HepG2 (cell line): ENCODE data around the gene ACTRT2. TPM values are rescaled to one million over a fixed set of nuclear protein-coding genes. Genes with fewer than 3 reads are reported as not detected.
A peak's percentile ranks its signal among the peaks of the same experiment; 100 is the strongest.

Experiments
- ATAC-seq: fragments of 200-7000 bp; cut with Tn5 transposase; 3 replicates; pipeline ENCODE4 v1.9.1; 2020; ENCODE audit warnings: mild to moderate bottlenecking, moderate library complexity
- BruUV-seq: library from RNA; stranded (reverse); fragments of 400-500 nt; replicated peaks from 2 replicates; lab custom pipeline; 2021; lab: Mats Ljungman, UMichigan
- CTCF ChIA-PET: fragments of 300-600 bp; formaldehyde crosslinking; extraction: SDS; loops from one replicate; lab custom pipeline; 2021; ENCODE audit warnings: low total read pairs, inconsistent platforms, low intra/inter-chr PET ratio; lab: Yijun Ruan, JAX
- POLR2A ChIA-PET: fragments of 350-600 bp; sonication (Branson Sonifier 250); formaldehyde crosslinking; loops from one replicate; lab custom pipeline; 2020; ENCODE audit warnings: antibody characterized with exemption, inconsistent platforms; lab: Yijun Ruan, JAX
- DNase-seq: peaks from one replicate; pipeline ENCODE4 v3.0.0-alpha.2; 2015; ENCODE audit warnings: low spot score
- FAIRE-seq: peaks from 3 replicates; lab custom pipeline; 2011; peaks lifted over from hg19 to GRCh38; lab: Jason Lieb, UNC
- H2AFZ ChIP-seq: one replicate; pipeline ENCODE4 v1.6.1; 2011; ENCODE audit warnings: low read length, inconsistent platforms
- H3K27ac ChIP-seq: fragments of 300-600 bp; 3 replicates; pipeline ENCODE4 v1.8.0; 2011; ENCODE audit warnings: mixed run types, mild to moderate bottlenecking, mixed read lengths, low read length, inconsistent platforms; ENCODE audit not compliant: insufficient read depth; ENCODE audit errors: extremely low read length
- H3K27me3 ChIP-seq, 2 experiments: fragments of 200-600 bp in 1 of 2; 2 replicates in 1 of 2; 3 replicates in 1 of 2; pipeline versions ENCODE4 v1.6.0 to v1.8.0; 2011; ENCODE audit warnings: low read length in 2 of 2, mild to moderate bottlenecking in 2 of 2, moderate library complexity in 2 of 2, inconsistent platforms in 1 of 2; ENCODE audit not compliant: insufficient read depth in 2 of 2, control insufficient read depth in 1 of 2
- H3K36me3 ChIP-seq, 2 experiments: fragments of 200-600 bp in 1 of 2; replicated peaks in 1 of 2; 2 replicates in 1 of 2; 3 replicates in 1 of 2; pipeline versions ENCODE4 v1.5.1 to v1.8.0; 2011; ENCODE audit warnings: low read length in 2 of 2, inconsistent platforms in 1 of 2; ENCODE audit not compliant: insufficient read depth in 2 of 2, control insufficient read depth in 1 of 2
- H3K4me1 ChIP-seq: 2 replicates; pipeline ENCODE4 v1.5.1; 2012; ENCODE audit warnings: low read length, inconsistent platforms; ENCODE audit not compliant: insufficient read depth
- H3K4me2 ChIP-seq: 2 replicates; pipeline ENCODE4 v1.6.0; 2011; ENCODE audit warnings: low read depth, low read length, inconsistent platforms
- H3K4me3 ChIP-seq, 3 experiments: fragments of 200-600 bp in 1 of 3; sonication (generic), shearing (Covaris generic) in 1 of 3; replicated peaks in 1 of 3; 2 replicates each; pipeline ENCODE4 v1.5.1; 2011 to 2016; ENCODE audit warnings: low read length in 3 of 3, inconsistent platforms in 2 of 3, low read depth in 2 of 3, mild to moderate bottlenecking in 2 of 3, control low read depth in 1 of 3, mixed read lengths in 1 of 3; ENCODE audit not compliant: insufficient read depth in 1 of 3
- H3K79me2 ChIP-seq: one replicate; pipeline ENCODE4 v1.6.1; 2011; ENCODE audit warnings: low read length, inconsistent platforms; ENCODE audit not compliant: insufficient read depth
- H3K9ac ChIP-seq: 2 replicates; pipeline ENCODE4 v1.6.0; 2011; ENCODE audit warnings: mild to moderate bottlenecking, low read depth, low read length, inconsistent platforms; ENCODE audit not compliant: insufficient read depth
- H3K9me3 ChIP-seq: 2 replicates; pipeline ENCODE4 v1.5.1; 2012; ENCODE audit warnings: mild to moderate bottlenecking, low read length
- H4K20me1 ChIP-seq: 2 replicates; pipeline ENCODE4 v1.6.0; 2011; ENCODE audit warnings: inconsistent platforms, mild to moderate bottlenecking, low read length, moderate library complexity; ENCODE audit not compliant: insufficient read depth
- CHCHD3 ChIP-seq: sonication (generic); formaldehyde crosslinking; IDR thresholded peaks from 2 replicates; pipeline ENCODE4 v1.8.0; 2022; ENCODE audit warnings: mild to moderate bottlenecking, missing genetic modification reagents, moderate library complexity
- SMC3 ChIP-seq: IDR thresholded peaks from 2 replicates; pipeline ENCODE4 v1.6.1; 2011; ENCODE audit warnings: low read length, improper control_type of control experiment
- U2AF1 ChIP-seq: fragments of 200-400 bp; formaldehyde crosslinking; optimal IDR thresholded peaks from 2 replicates; pipeline ENCODE3; 2017; ENCODE audit warnings: mild to moderate bottlenecking, low read depth, low read length
- YY1 ChIP-seq: IDR thresholded peaks from 2 replicates; pipeline ENCODE4 v1.6.1; 2011; ENCODE audit warnings: low read length, low read depth, moderate library complexity, mild to moderate bottlenecking; ENCODE audit not compliant: insufficient read depth, insufficient replicate concordance
- ZBTB7A ChIP-seq: sonication (generic); formaldehyde crosslinking; IDR thresholded peaks from 2 replicates; pipeline ENCODE4 v1.8.0; 2022; ENCODE audit warnings: mild to moderate bottlenecking, missing genetic modification reagents
- ZMAT3 ChIP-seq: sonication (generic); formaldehyde crosslinking; conservative IDR thresholded peaks from 2 replicates; pipeline ENCODE4 v1.7.0; 2021; ENCODE audit warnings: missing genetic modification reagents
- ZNF768 ChIP-seq: sonication (generic); formaldehyde crosslinking; IDR thresholded peaks from 2 replicates; pipeline ENCODE4 v1.4.0; 2020; ENCODE audit warnings: missing genetic modification reagents
- WGBS: methylation state at CpG from one replicate; pipeline ENCODE4 v1.1.6; 2017; ENCODE audit warnings: low lambda C conversion rate; 5-methylcytosine and 5-hydroxymethylcytosine counted together
- in situ Hi-C: cut with HindIII; loops from 2 replicates; pipeline ENCODE4 v1.10.0; 2017; ENCODE audit warnings: low pct_unique_long_range_greater_than_20kb; ENCODE audit not compliant: extremely low pct_ligation_motif_present
- intact Hi-C: fragments of 100-400 bp; cut with micrococcal nuclease; formaldehyde crosslinking; loops from one replicate; pipeline ENCODE4 v1.10.0; 2022; ENCODE audit not compliant: unreplicated experiment
- polyA plus RNA-seq, 8 experiments: library from polyadenylated mRNA; depleted of rRNA in 3 of 8; stranded (reverse) in 7 of 8; unstranded in 1 of 8; fragments of >200 nt; fragmentation: Illumina TruSeq in 4 of 8; extraction: Trizol in 4 of 8; gene quantifications; 2 replicates each; pipeline versions ENCODE4 v1.2.1 to v1.2.3, GENCODE V29; 2011 to 2016; ENCODE audit warnings: low read depth in 4 of 8, missing spikeins in 1 of 8, mixed read lengths in 1 of 8; ENCODE audit not compliant: insufficient read depth in 1 of 8
- total RNA-seq, 5 experiments: library from RNA; depleted of rRNA; stranded (reverse); fragments of >200 nt; fragmentation: Illumina TruSeq; extraction: Trizol; gene quantifications; 2 replicates each; pipeline ENCODE4 v1.2.3, GENCODE V29; 2016; ENCODE audit warnings: low read depth in 1 of 5
- TF ChIP-seq, protein P1 (sequence below), 2 experiments: sonication (generic) in 1 of 2; formaldehyde crosslinking in 1 of 2; IDR thresholded peaks; 2 replicates each; pipeline versions ENCODE4 v1.4.0 to v1.6.1; 2018 to 2020; ENCODE audit warnings: missing genetic modification reagents in 2 of 2, borderline replicate concordance in 1 of 2, low read depth in 1 of 2, mild to moderate bottlenecking in 1 of 2, missing biosample characterization in 1 of 2
- TF ChIP-seq, protein P2 (sequence below): sonication (generic); formaldehyde crosslinking; IDR thresholded peaks from 2 replicates; pipeline ENCODE4 v1.4.0; 2020; ENCODE audit warnings: missing genetic modification reagents
- TF ChIP-seq, protein P3 (sequence below): sonication (generic); formaldehyde crosslinking; IDR thresholded peaks from 2 replicates; pipeline ENCODE4 v1.5.1; 2020; ENCODE audit warnings: mild to moderate bottlenecking, missing genetic modification reagents, moderate library complexity

The ACTRT2 gene
- total and polyA plus RNA-seq, 2 of the 13 experiments (the other 11 are each of a cell fraction or from before 2014, with no cell fraction given) = not detected

DNA sequence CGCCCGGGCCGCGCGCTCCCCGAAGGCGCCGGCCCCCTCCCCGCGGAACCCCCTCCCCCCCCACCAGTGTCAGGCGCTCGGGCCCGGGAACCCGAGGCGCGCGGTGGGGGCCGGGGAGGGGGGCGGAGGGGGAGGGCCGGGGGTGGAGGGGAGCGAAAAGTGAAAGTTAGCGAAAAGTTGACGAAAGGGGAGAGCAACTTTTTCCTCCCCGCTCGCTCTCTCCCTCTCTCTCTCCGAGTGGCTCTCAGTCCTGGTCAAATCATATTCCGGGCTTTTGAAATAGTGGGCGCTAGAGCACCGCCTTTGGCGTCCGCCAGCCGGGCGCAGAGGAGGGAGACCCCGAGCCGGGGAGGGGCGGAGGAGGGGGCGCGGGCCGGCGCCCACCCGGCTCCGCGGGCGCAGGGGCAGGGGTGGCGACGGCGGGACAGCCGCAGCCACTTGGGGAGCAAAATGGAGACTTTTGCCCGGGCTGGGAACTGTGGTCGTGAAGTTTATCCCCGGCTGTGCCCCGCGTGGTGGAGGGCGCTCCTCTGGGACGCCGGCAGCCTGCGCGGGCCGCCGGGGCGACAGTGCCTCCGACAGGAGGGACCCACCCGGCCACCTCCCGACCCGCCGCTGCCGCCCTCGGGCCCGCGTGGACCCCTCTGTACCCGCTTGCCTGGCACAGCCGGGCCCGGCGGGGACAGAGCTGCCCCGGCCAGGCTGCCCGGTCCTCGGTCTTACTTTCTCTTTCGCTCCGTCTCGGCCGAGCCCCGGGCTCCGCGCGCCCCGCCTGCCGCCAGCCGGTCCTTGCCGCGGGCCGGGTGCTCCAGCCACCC, 48.4 kb downstream of the ACTRT2 start:
- peak overlapping the region; percentile 74 for H3K4me2 ChIP-seq
- peaks cover 35% of the 10 kb centered on the region for H3K4me1 ChIP-seq
- H3K9me3 ChIP-seq = no peaks in the 10 kb centered on the region
- DNase-seq = peak; percentile 64
- WGBS = no CpG with 5 or more reads among the region's 91 CpGs
- peaks cover 2 to 23% of the 10 kb centered on the region in 2 experiments for H3K27me3 ChIP-seq
- peak overlapping the region; percentile 56 for H3K27ac ChIP-seq
- H3K36me3 ChIP-seq = no peaks in the 10 kb centered on the region
- intact Hi-C loops (loop anchor here (5.0 kb wide), 1 partner anchor 343 kb away; no protein-coding TSS in a partner anchor), in situ Hi-C loops (loop anchor here (5.0 to 25.0 kb wide), 2 partner anchors 218 to 353 kb away; no protein-coding TSS in a partner anchor)
- BruUV-seq = no TSS peak
- peak; percentile 47 for ATAC-seq
- H3K9ac ChIP-seq = peak overlapping the region; percentile 67
- no peaks in the 10 kb centered on the region for H4K20me1 ChIP-seq
- H3K79me2 ChIP-seq = peaks cover 2% of the 10 kb centered on the region
- POLR2A ChIA-PET = interaction anchor here (1.6 kb wide), 1 partner anchor 251 kb away, joined by 7 read pairs; no protein-coding TSS in a partner anchor
- no peak overlapping the region for H2AFZ ChIP-seq
- no peak for FAIRE-seq
- H3K4me3 ChIP-seq = peak overlapping the region; percentile 60 to 77 (median 74)
- CTCF ChIA-PET = no interaction called here
- no peak for TF ChIP-seq U2AF1
- TF ChIP-seq, protein P1, sequence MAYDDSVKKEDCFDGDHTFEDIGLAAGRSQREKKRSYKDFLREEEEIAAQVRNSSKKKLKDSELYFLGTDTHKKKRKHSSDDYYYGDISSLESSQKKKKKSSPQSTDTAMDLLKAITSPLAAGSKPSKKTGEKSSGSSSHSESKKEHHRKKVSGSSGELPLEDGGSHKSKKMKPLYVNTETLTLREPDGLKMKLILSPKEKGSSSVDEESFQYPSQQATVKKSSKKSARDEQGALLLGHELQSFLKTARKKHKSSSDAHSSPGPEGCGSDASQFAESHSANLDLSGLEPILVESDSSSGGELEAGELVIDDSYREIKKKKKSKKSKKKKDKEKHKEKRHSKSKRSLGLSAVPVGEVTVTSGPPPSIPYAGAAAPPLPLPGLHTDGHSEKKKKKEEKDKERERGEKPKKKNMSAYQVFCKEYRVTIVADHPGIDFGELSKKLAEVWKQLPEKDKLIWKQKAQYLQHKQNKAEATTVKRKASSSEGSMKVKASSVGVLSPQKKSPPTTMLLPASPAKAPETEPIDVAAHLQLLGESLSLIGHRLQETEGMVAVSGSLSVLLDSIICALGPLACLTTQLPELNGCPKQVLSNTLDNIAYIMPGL (CRISPR knock-in tag; IDR thresholded peaks at IDR 0.05; ENCODE audit: borderline replicate concordance in 1 of 2, low read depth in 1 of 2) = peak in 1 of 2 experiments; percentile 65; a peak in 2 of 4 replicates
- peak; percentile 66 for TF ChIP-seq ZBTB7A
- TF ChIP-seq YY1 = peak; percentile 23
- no peak for TF ChIP-seq CHCHD3 (CRISPR knock-in tag)
- TF ChIP-seq, protein P2, sequence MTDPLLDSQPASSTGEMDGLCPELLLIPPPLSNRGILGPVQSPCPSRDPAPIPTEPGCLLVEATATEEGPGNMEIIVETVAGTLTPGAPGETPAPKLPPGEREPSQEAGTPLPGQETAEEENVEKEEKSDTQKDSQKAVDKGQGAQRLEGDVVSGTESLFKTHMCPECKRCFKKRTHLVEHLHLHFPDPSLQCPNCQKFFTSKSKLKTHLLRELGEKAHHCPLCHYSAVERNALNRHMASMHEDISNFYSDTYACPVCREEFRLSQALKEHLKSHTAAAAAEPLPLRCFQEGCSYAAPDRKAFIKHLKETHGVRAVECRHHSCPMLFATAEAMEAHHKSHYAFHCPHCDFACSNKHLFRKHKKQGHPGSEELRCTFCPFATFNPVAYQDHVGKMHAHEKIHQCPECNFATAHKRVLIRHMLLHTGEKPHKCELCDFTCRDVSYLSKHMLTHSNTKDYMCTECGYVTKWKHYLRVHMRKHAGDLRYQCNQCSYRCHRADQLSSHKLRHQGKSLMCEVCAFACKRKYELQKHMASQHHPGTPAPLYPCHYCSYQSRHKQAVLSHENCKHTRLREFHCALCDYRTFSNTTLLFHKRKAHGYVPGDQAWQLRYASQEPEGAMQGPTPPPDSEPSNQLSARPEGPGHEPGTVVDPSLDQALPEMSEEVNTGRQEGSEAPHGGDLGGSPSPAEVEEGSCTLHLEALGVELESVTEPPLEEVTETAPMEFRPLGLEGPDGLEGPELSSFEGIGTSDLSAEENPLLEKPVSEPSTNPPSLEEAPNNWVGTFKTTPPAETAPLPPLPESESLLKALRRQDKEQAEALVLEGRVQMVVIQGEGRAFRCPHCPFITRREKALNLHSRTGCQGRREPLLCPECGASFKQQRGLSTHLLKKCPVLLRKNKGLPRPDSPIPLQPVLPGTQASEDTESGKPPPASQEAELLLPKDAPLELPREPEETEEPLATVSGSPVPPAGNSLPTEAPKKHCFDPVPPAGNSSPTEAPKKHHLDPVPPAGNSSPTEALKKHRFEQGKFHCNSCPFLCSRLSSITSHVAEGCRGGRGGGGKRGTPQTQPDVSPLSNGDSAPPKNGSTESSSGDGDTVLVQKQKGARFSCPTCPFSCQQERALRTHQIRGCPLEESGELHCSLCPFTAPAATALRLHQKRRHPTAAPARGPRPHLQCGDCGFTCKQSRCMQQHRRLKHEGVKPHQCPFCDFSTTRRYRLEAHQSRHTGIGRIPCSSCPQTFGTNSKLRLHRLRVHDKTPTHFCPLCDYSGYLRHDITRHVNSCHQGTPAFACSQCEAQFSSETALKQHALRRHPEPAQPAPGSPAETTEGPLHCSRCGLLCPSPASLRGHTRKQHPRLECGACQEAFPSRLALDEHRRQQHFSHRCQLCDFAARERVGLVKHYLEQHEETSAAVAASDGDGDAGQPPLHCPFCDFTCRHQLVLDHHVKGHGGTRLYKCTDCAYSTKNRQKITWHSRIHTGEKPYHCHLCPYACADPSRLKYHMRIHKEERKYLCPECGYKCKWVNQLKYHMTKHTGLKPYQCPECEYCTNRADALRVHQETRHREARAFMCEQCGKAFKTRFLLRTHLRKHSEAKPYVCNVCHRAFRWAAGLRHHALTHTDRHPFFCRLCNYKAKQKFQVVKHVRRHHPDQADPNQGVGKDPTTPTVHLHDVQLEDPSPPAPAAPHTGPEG (CRISPR knock-in tag) = 0 out of 2 replicates have a peak, but pooled peaks have one; percentile 42
- TF ChIP-seq, protein P3, sequence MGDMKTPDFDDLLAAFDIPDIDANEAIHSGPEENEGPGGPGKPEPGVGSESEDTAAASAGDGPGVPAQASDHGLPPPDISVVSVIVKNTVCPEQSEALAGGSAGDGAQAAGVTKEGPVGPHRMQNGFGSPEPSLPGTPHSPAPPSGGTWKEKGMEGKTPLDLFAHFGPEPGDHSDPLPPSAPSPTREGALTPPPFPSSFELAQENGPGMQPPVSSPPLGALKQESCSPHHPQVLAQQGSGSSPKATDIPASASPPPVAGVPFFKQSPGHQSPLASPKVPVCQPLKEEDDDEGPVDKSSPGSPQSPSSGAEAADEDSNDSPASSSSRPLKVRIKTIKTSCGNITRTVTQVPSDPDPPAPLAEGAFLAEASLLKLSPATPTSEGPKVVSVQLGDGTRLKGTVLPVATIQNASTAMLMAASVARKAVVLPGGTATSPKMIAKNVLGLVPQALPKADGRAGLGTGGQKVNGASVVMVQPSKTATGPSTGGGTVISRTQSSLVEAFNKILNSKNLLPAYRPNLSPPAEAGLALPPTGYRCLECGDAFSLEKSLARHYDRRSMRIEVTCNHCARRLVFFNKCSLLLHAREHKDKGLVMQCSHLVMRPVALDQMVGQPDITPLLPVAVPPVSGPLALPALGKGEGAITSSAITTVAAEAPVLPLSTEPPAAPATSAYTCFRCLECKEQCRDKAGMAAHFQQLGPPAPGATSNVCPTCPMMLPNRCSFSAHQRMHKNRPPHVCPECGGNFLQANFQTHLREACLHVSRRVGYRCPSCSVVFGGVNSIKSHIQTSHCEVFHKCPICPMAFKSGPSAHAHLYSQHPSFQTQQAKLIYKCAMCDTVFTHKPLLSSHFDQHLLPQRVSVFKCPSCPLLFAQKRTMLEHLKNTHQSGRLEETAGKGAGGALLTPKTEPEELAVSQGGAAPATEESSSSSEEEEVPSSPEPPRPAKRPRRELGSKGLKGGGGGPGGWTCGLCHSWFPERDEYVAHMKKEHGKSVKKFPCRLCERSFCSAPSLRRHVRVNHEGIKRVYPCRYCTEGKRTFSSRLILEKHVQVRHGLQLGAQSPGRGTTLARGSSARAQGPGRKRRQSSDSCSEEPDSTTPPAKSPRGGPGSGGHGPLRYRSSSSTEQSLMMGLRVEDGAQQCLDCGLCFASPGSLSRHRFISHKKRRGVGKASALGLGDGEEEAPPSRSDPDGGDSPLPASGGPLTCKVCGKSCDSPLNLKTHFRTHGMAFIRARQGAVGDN = peak; percentile 54
- TF ChIP-seq ZMAT3 = no peak
- TF ChIP-seq SMC3 = peak; percentile 17; the same call in 1 of the 2 replicates
- 0 out of 2 replicates have a peak, but pooled peaks have one; percentile 10 for TF ChIP-seq ZNF768 (CRISPR knock-in tag)
